Natural killer cell (primary cell): Measurements from ENCODE around the gene FAXC. TPM values are rescaled to one million over a fixed set of nuclear protein-coding genes. Genes with fewer than 3 reads are reported as not detected.

Source experiments
- ATAC-seq, 3 donors: fragments of 150-1000 bp in 2 of 3; fragments of 200-7000 bp in 1 of 3; cut with Tn5 transposase; 1 replicate in 1 of 3; 2 replicates in 2 of 3; pipeline ENCODE4 v1.10.0; 2021; ENCODE audit warnings: mild to moderate bottlenecking in 2 of 3, moderate library complexity in 2 of 3
- DNase-seq, 2 donors: peaks; one replicate each; pipeline versions ENCODE4 v3.0.0 to v3.0.0-alpha.2; 2013 to 2021; ENCODE audit warnings: mixed read lengths in 1 of 2
- H3K27ac ChIP-seq: one replicate; pipeline ENCODE4 v1.5.1; 2013; ENCODE audit warnings: mild to moderate bottlenecking, low read length
- H3K27me3 ChIP-seq: one replicate; pipeline ENCODE4 v1.6.1; 2013; ENCODE audit warnings: low read length; ENCODE audit not compliant: control insufficient read depth, insufficient read depth
- H3K36me3 ChIP-seq: one replicate; pipeline ENCODE4 v1.6.1; 2013; ENCODE audit warnings: low read length; ENCODE audit not compliant: control insufficient read depth, insufficient read depth
- H3K4me1 ChIP-seq: one replicate; pipeline ENCODE4 v1.6.1; 2013; ENCODE audit warnings: low read length; ENCODE audit not compliant: control insufficient read depth, insufficient read depth
- H3K4me3 ChIP-seq: one replicate; pipeline ENCODE4 v1.5.1; 2013; ENCODE audit warnings: low read length
- H3K9me3 ChIP-seq: one replicate; pipeline ENCODE4 v1.6.1; 2013; ENCODE audit warnings: low read length; ENCODE audit not compliant: control insufficient read depth, insufficient read depth
- H3K27ac Mint-ChIP-seq, 2 donors: one replicate each; pipeline ENCODE4 v1.8.0; 2022; ENCODE audit warnings: mild to moderate bottlenecking in 2 of 2, mixed read lengths in 2 of 2, moderate library complexity in 1 of 2
- H3K27me3 Mint-ChIP-seq, 2 donors: one replicate each; pipeline ENCODE4 v1.8.0; 2022; ENCODE audit warnings: low read depth in 2 of 2, mixed read lengths in 2 of 2
- H3K36me3 Mint-ChIP-seq: one replicate; pipeline ENCODE4 v1.8.0; 2022; ENCODE audit warnings: mixed read lengths
- H3K4me1 Mint-ChIP-seq, 2 donors: one replicate each; pipeline ENCODE4 v1.8.0; 2022; ENCODE audit warnings: mixed read lengths in 2 of 2
- H3K4me3 Mint-ChIP-seq: one replicate; pipeline ENCODE4 v1.8.0; 2022; ENCODE audit warnings: mild to moderate bottlenecking, moderate library complexity, mixed read lengths
- H3K9me3 Mint-ChIP-seq, 2 donors: one replicate each; pipeline ENCODE4 v1.8.0; 2022; ENCODE audit warnings: mixed read lengths in 2 of 2
- CTCF ChIP-seq: fragments of 200-600 bp; IDR thresholded peaks from one replicate; pipeline ENCODE4 v1.8.0; 2022; ENCODE audit warnings: antibody characterized with exemption
- WGBS: methylation state at CpG from one replicate; pipeline ENCODE4 v1.1.7; 2013; ENCODE audit warnings: missing lambda C conversion rate; ENCODE audit not compliant: insufficient coverage; 5-methylcytosine and 5-hydroxymethylcytosine counted together
- intact Hi-C: fragments of 100-400 bp; cut with micrococcal nuclease; formaldehyde crosslinking; loops from one replicate; pipeline ENCODE4 v1.14.2; 2022
- total RNA-seq, 4 donors: library from RNA; stranded (reverse); fragments of 120-200 nt in 1 of 4; gene quantifications; one replicate each; pipeline versions ENCODE4 v1.2.3 to v1.2.4, GENCODE V29; 2013 to 2022

FAXC gene
- total RNA-seq, 3 donors from 2014 or later (not counting 1 experiment from before 2014, with no cell fraction given), result not detected

GRCh38 chr6:99233219-99233618, 116.3 kb downstream of the FAXC start:
- Mint-ChIP-seq H3K36me3 (no peaks in the 10 kb centered on the region), H3K4me1 (no peaks in the 10 kb centered on the region), H3K27me3 (peaks cover 16 to 23% of the 10 kb centered on the region in 2 donors), H3K9me3 (no peaks in the 10 kb centered on the region), H3K27ac (no peak overlapping the region), H3K4me3 (no peak overlapping the region)
- Histone ChIP-seq H3K27me3 (no peaks in the 10 kb centered on the region), H3K27ac (no peak overlapping the region), H3K4me1 (no peaks in the 10 kb centered on the region), H3K36me3 (no peaks in the 10 kb centered on the region), H3K4me3 (no peak overlapping the region), H3K9me3 (no peaks in the 10 kb centered on the region)
- DNase-seq (no peak), ATAC-seq (no peak)
- intact Hi-C loops, result no loop called here
- no peak for TF ChIP-seq CTCF
- 95% methylated on average over 4 of the region's 4 CpGs for WGBS

GRCh38 chr6:99232056-99232455, 117.4 kb downstream of the FAXC start:
- H3K9me3 ChIP-seq, result no peaks in the 10 kb centered on the region
- DNase-seq (no peak), ATAC-seq (no peak)
- TF ChIP-seq CTCF, result no peak
- Mint-ChIP-seq H3K27me3 (peaks cover 18 to 23% of the 10 kb centered on the region in 2 donors), H3K36me3 (no peaks in the 10 kb centered on the region), H3K9me3 (no peaks in the 10 kb centered on the region), H3K4me3 (no peak overlapping the region), H3K4me1 (no peaks in the 10 kb centered on the region), H3K27ac (no peak overlapping the region)
- no peaks in the 10 kb centered on the region for H3K4me1 ChIP-seq
- 86% methylated on average over 8 of the region's 8 CpGs for WGBS
- no peaks in the 10 kb centered on the region for H3K36me3 ChIP-seq
- no peak overlapping the region for H3K4me3 ChIP-seq
- no peaks in the 10 kb centered on the region for H3K27me3 ChIP-seq
- no peak overlapping the region for H3K27ac ChIP-seq
- intact Hi-C loops, result no loop called here

GRCh38 chr6:99225172-99225571, 124.3 kb downstream of the FAXC start:
- H3K36me3 Mint-ChIP-seq, result no peaks in the 10 kb centered on the region

More at GRCh38 chr6:99225172-99225571, 124.3 kb downstream of the FAXC start:
- no peaks in the 10 kb centered on the region for H3K9me3 Mint-ChIP-seq
- no peak overlapping the region for H3K27ac Mint-ChIP-seq
- Histone ChIP-seq H3K36me3 (no peaks in the 10 kb centered on the region), H3K9me3 (no peaks in the 10 kb centered on the region), H3K4me1 (no peaks in the 10 kb centered on the region), H3K27me3 (no peaks in the 10 kb centered on the region), H3K4me3 (no peak overlapping the region), H3K27ac (no peak overlapping the region)
- peaks cover 0 to 4% of the 10 kb centered on the region in 2 donors for H3K27me3 Mint-ChIP-seq
- TF ChIP-seq CTCF, result no peak
- 69% methylated on average over 2 of the region's 3 CpGs for whole genome bisulfite sequencing
- DNase-seq (no peak), ATAC-seq (no peak)
- no peak overlapping the region for H3K4me3 Mint-ChIP-seq
- no peaks in the 10 kb centered on the region for H3K4me1 Mint-ChIP-seq
- intact Hi-C loops, result no loop called here

Other genes starting within 250 kb of the FAXC start
- gene COQ3, start 44.5 kb upstream of the FAXC start, total RNA-seq, result 1 to 10 TPM; 2.5 to 3.7 (median 2.6) TPM
- 100 to 1,000 TPM; 289 to 320 (median 308) TPM for gene PNISR, start 75.6 kb upstream of the FAXC start, total RNA-seq
- gene USP45, start 165.7 kb upstream of the FAXC start, total RNA-seq, result 10 to 100 TPM in 1 of 3 donors, 1 to 10 TPM in 2; 6.8 to 10.1 (median 9.2) TPM
- gene CCNC, start 219.0 kb upstream of the FAXC start, total RNA-seq, result 10 to 100 TPM; 46.9 to 58.3 (median 52.5) TPM